Transverse colon (tissue), 4 donors: Measurements from ENCODE around the gene RNF11.

Experiments used
- EP300 ChIP-seq: sonication (generic); formaldehyde crosslinking; IDR thresholded peaks from one replicate; pipeline ENCODE4 v1.6.1; 2017; ENCODE audit warnings: antibody characterized with exemption, low read depth
- POLR2AphosphoS5 ChIP-seq, 3 donors: sonication (generic); formaldehyde crosslinking; IDR thresholded peaks; one replicate each; pipeline ENCODE4 v1.6.1; 2016; ENCODE audit warnings: antibody characterized with exemption in 3 of 3
- TF ChIP-seq, protein P1 (sequence below), 5 experiments: fragments of 200-600 bp in 3 of 5; fragments of 450-650 bp in 2 of 5; sonication (generic) in 3 of 5; IDR thresholded peaks; 1 replicate in 2 of 5; 2 replicates in 3 of 5; pipeline ENCODE4 v1.5.1; 2016 to 2017; ENCODE audit warnings: antibody characterized with exemption in 5 of 5, inconsistent platforms in 3 of 5, mild to moderate bottlenecking in 2 of 5, moderate library complexity in 1 of 5

DNA sequence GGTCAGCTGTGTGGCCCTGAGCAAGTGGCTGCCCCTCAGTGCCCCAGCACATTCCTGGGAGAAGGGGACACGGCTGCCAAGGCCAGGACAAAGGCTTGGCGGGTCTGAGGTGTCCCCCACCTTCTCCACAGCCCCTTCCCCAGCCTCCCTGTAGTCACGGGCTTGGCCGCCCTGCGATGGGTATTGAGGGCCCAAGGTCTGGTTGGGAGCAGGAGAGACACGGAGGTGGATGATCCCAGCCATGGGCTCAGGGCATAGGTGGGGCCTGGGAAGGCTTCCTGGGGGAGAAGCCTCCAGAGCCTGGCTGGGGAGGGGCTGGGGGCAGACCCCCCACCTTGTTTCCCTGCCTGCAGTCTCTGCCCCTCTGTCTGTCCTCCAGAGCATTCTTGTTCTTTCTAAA is 67.2 kb downstream of the RNF11 start:
- TF ChIP-seq, protein P1, sequence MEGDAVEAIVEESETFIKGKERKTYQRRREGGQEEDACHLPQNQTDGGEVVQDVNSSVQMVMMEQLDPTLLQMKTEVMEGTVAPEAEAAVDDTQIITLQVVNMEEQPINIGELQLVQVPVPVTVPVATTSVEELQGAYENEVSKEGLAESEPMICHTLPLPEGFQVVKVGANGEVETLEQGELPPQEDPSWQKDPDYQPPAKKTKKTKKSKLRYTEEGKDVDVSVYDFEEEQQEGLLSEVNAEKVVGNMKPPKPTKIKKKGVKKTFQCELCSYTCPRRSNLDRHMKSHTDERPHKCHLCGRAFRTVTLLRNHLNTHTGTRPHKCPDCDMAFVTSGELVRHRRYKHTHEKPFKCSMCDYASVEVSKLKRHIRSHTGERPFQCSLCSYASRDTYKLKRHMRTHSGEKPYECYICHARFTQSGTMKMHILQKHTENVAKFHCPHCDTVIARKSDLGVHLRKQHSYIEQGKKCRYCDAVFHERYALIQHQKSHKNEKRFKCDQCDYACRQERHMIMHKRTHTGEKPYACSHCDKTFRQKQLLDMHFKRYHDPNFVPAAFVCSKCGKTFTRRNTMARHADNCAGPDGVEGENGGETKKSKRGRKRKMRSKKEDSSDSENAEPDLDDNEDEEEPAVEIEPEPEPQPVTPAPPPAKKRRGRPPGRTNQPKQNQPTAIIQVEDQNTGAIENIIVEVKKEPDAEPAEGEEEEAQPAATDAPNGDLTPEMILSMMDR (IDR thresholded peaks at IDR 0.05), result no peak
- TF ChIP-seq EP300 (no peak), POLR2AphosphoS5 (IDR thresholded peaks at IDR 0.05) (no peak)
